Tibial artery (tissue), 4 donors: ENCODE measurements around the gene PALM3.

Experiments used
- DNase-seq, 2 donors: peaks; one replicate each; pipeline ENCODE4 v3.0.0-alpha.2; 2019
- H3K27ac ChIP-seq, 2 donors: fragments of 200-600 bp; sonication (generic) in 1 of 2; 1 replicate in 1 of 2; 2 replicates in 1 of 2; pipeline ENCODE4 v1.5.1; 2018 to 2019; ENCODE audit warnings: mild to moderate bottlenecking in 1 of 2
- H3K27me3 ChIP-seq, 2 donors: fragments of 200-600 bp; sonication (generic) in 1 of 2; one replicate each; pipeline versions ENCODE4 v1.5.1 to v1.6.0; 2016 to 2019
- H3K36me3 ChIP-seq, 3 donors: fragments of 200-600 bp; sonication (generic) in 2 of 3; one replicate each; pipeline ENCODE4 v1.5.1; 2016 to 2019; ENCODE audit warnings: mild to moderate bottlenecking in 2 of 3
- H3K4me1 ChIP-seq, 4 donors: fragments of 200-600 bp; sonication (generic) in 2 of 4; 1 replicate in 3 of 4; 2 replicates in 1 of 4; pipeline ENCODE4 v1.5.1; 2016 to 2019
- H3K4me3 ChIP-seq, 2 donors: fragments of 200-600 bp; sonication (generic) in 1 of 2; 1 replicate in 1 of 2; 2 replicates in 1 of 2; pipeline ENCODE4 v1.5.1; 2018 to 2019; ENCODE audit warnings: mild to moderate bottlenecking in 2 of 2
- H3K9me3 ChIP-seq, 3 donors: fragments of 200-600 bp; sonication (generic) in 1 of 3; one replicate each; pipeline ENCODE4 v1.5.1; 2016 to 2019
- CTCF ChIP-seq, 2 experiments: fragments of 200-600 bp in 1 of 2; fragments of 450-650 bp in 1 of 2; IDR thresholded peaks; one replicate each; pipeline ENCODE4 v1.5.1; 2017 to 2019; ENCODE audit warnings: antibody characterized with exemption in 2 of 2, mild to moderate bottlenecking in 1 of 2, moderate library complexity in 1 of 2
- intact Hi-C: fragments of 100-400 bp; cut with DNase I; formaldehyde crosslinking; loops from one replicate; pipeline ENCODE4 v1.15.0; 2023; ENCODE audit warnings: low total_unique reads

PALM3 gene

GRCh38 chr19:14061081-14061749 lies 661 bp downstream of the PALM3 start:
- H3K4me3 ChIP-seq, result no peak overlapping the region
- intact Hi-C loops, result no loop called here

GRCh38 chr19:14059652-14060155 lies 2.2 kb downstream of the PALM3 start:
- TF ChIP-seq CTCF (IDR thresholded peaks at IDR 0.05), result no peak
- no peaks in the 10 kb centered on the region for H3K36me3 ChIP-seq
- H3K9me3 ChIP-seq, result no peaks in the 10 kb centered on the region
- intact Hi-C loops, result loop anchor here (10.0 kb wide), 1 partner anchor 465 kb away; no protein-coding TSS in a partner anchor
- H3K27me3 ChIP-seq, result peaks cover 0 to 68% of the 10 kb centered on the region in 2 donors
- DNase-seq, result no peak
- H3K4me1 ChIP-seq, result peaks cover 0 to 20% (median 10%) of the 10 kb centered on the region in 4 donors
- no peak overlapping the region for H3K27ac ChIP-seq
- H3K4me3 ChIP-seq, result no peak overlapping the region

More at GRCh38 chr19:14061081-14061749, 661 bp downstream of the PALM3 start:
- Histone ChIP-seq H3K27me3 (peaks cover 0 to 68% of the 10 kb centered on the region in 2 donors), H3K27ac (no peak overlapping the region), H3K4me1 (peaks cover 0 to 20% (median 10%) of the 10 kb centered on the region in 4 donors), H3K36me3 (no peaks in the 10 kb centered on the region), H3K9me3 (no peaks in the 10 kb centered on the region)
- no peak for DNase-seq
- TF ChIP-seq CTCF (IDR thresholded peaks at IDR 0.05), result no peak

GRCh38 chr19:14059093-14059480 lies 2.8 kb downstream of the PALM3 start:
- Histone ChIP-seq H3K27ac (no peak overlapping the region), H3K36me3 (no peaks in the 10 kb centered on the region), H3K27me3 (peaks cover 0 to 65% of the 10 kb centered on the region in 2 donors), H3K4me1 (peaks cover 0 to 20% (median 10%) of the 10 kb centered on the region in 4 donors), H3K4me3 (no peak overlapping the region), H3K9me3 (no peaks in the 10 kb centered on the region)
- DNase-seq, result no peak
- intact Hi-C loops, result loop anchor here (10.0 kb wide), 1 partner anchor 464 kb away; no protein-coding TSS in a partner anchor
- peak in 1 of 2 experiments; percentile 26 for TF ChIP-seq CTCF (IDR thresholded peaks at IDR 0.05)

GRCh38 chr19:14058182-14059092 lies 3.4 kb downstream of the PALM3 start:
- peaks cover 0 to 20% (median 10%) of the 10 kb centered on the region in 4 donors for H3K4me1 ChIP-seq
- H3K4me3 ChIP-seq, result peak overlapping the region in 1 of 2 donors; percentile 51
- no peak for DNase-seq
- no peaks in the 10 kb centered on the region for H3K36me3 ChIP-seq
- H3K27ac ChIP-seq, result no peak overlapping the region
- H3K9me3 ChIP-seq, result no peaks in the 10 kb centered on the region
- intact Hi-C loops, result loop anchor here (10.0 kb wide), 1 partner anchor 464 kb away; no protein-coding TSS in a partner anchor
- TF ChIP-seq CTCF (IDR thresholded peaks at IDR 0.05), result no peak
- H3K27me3 ChIP-seq, result peaks cover 0 to 61% of the 10 kb centered on the region in 2 donors

GRCh38 chr19:14056741-14057356 lies 5.0 kb downstream of the PALM3 start:
- peaks cover 0 to 50% of the 10 kb centered on the region in 2 donors for H3K27me3 ChIP-seq
- H3K9me3 ChIP-seq, result no peaks in the 10 kb centered on the region
- H3K4me1 ChIP-seq, result peaks cover 0 to 20% (median 10%) of the 10 kb centered on the region in 4 donors
- peaks cover 0 to 9% (median 0%) of the 10 kb centered on the region in 3 donors for H3K36me3 ChIP-seq
- no peak for DNase-seq
- TF ChIP-seq CTCF (IDR thresholded peaks at IDR 0.05), result no peak
- intact Hi-C loops, result loop anchor here (10.0 kb wide), 1 partner anchor 462 kb away; no protein-coding TSS in a partner anchor
- H3K27ac ChIP-seq, result no peak overlapping the region
- H3K4me3 ChIP-seq, result peak overlapping the region; percentile 32 to 51
